ENCODE results near the gene ZNF747. TPM values are rescaled to one million over a fixed set of nuclear protein-coding genes. Genes with fewer than 3 reads are reported as not detected.

Gene ZNF747
- total and polyA plus RNA-seq, 7 experiments from 2014 or later: 8.9 to 17.4 (median 11.7) TPM

DNA sequence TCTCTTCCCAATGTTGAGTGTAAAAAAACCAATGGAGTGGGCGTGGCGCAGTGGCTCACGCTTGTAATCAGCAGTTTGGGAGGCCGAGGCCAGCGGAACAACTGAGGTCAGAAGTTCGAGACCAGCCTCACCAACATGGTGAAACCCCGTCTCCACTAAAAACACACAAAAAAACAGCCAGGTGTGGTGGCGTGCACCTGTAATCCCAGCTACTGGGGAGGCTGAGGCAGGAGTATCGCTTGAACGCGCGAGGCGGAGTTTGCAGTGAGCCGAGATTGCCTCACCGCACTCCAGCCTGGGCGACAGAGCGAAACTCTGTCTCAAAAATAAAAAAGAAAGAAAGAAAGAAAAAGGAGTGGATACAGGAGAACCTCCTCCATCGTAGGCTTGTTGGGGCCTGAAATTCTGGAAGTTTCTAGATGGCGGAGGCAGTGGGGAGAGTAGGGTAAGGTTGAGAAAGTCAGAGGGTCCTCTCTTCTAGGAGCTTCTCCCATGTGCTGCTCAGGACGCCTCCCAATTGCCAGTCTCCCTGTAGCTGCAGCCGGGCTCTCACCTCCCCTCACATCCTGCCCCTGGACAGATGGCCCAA lies 24.2 kb upstream of the ZNF747 start:
- ATAC-seq (no peak), DNase-seq (no peak)
- Mint-ChIP-seq H3K36me3 (peaks cover 0 to 10% (median 5%) of the 10 kb centered on the region in 5 donors), H3K27ac (peak overlapping the region; percentile 76 to 94 (median 91)), H3K4me3 (peak overlapping the region; percentile 83 to 92 (median 90)), H3K4me1 (peaks cover 26 to 51% (median 36%) of the 10 kb centered on the region in 7 donors), H3K9me3 (peaks cover 0 to 2% (median 0%) of the 10 kb centered on the region in 11 donors), H3K27me3 (no peaks in the 10 kb centered on the region)
- H3K36me3 ChIP-seq (ENCODE audit: control insufficient read depth in 2 of 3, insufficient read depth in 3 of 3, low read length in 3 of 3): peaks cover 0 to 28% (median 3%) of the 10 kb centered on the region in 3 experiments
- ChIA-PET CTCF (interaction anchor here (0.6 to 6.2 kb wide), 8 partner anchors 12 to 135 kb away, joined by 3 to 37 read pairs (median 4); partner anchors contain the start of genes DCTPP1, ZNF688, ZNF747 and ZNF785), POLR2A (interaction anchor here (0.6 to 9.3 kb wide), 19 partner anchors 8 to 159 kb away, joined by 3 to 159 read pairs (median 8); partner anchors contain the start of genes DCTPP1, FBRS, ZNF688 and ZNF689)
- peak overlapping the region; percentile 99 for H3K27ac ChIP-seq (ENCODE audit: low read depth, low read length)
- peak overlapping the region; percentile 92 for H3K4me3 ChIP-seq (ENCODE audit: low read length)
- H3K4me1 ChIP-seq (ENCODE audit: control insufficient read depth in 2 of 2, insufficient read depth in 2 of 2, low read length in 2 of 2): peaks cover 10% of the 10 kb centered on the region in 2 donors
- H3K27me3 ChIP-seq (ENCODE audit: control insufficient read depth in 2 of 2, insufficient read depth in 2 of 2, low read length in 2 of 2): no peaks in the 10 kb centered on the region
- H3K9me3 ChIP-seq (ENCODE audit: control insufficient read depth in 2 of 3, low read length in 3 of 3): no peaks in the 10 kb centered on the region
- intact Hi-C loops (cut with micrococcal nuclease): loop anchor here (1.0 to 5.0 kb wide), 16 partner anchors 12 to 563 kb away; partner anchors contain the start of genes DCTPP1 (in 2 of the 2), ZNF785 (in 2 of the 2), FBRS (in 1 of the 2) and FBXL19 (in 1 of the 2)

DNA sequence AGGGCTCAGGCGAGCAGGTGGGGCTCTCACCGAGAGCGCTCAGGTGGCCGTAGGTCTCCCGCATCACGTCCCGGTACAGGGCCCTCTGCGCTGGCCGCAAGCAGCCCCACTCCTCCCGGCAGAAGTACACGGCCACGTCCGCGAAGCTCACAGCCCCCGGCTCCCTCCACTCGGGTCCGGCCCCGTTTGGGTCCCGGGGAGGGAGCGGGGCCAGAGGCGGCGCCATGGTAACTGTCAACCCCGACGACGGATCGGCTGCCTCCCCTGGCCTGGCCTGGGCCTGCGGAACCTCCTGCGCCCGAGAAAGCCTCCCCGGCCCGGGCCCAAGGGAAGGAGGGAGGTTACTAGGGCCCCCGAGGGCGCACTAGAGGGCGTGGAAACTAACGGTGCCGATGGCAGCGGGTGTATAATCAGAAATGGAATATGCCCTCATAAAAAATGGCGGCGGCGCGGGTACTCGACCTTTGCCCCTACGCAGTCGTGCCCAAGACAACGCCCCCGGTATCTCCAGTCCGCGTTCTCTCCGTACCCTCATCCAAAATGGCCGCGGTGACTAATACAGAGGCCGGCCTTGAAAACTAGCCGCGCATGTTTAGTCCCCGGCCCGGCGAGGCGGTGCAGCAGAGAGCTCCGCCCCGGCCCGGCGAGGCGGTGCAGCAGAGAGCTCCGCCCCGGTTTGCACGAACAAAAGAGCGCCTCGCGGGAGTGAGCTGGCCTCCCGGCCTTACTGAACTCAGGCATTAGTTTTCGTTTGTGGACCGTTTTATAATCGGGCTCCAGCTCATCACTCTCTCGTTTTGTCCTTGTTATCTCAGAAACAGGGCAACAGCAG lies 23.5 kb upstream of the ZNF747 start, which contains the start of gene ZNF764:
ZNF764 (minus strand) TSS at position 418 of the 832 bp plus-strand sequence; CDS start at position 226, 192 bp downstream.
- peak within 1 kb of the TSS; percentile 99 for H3K27ac ChIP-seq (ENCODE audit: low read depth, low read length)
- POLR2A ChIA-PET: interaction anchor here (0.6 to 9.3 kb wide), 29 partner anchors 9 to 493 kb away, joined by 3 to 159 read pairs (median 5); partner anchors contain the start of genes ALDOA, CORO1A, DCTPP1 and FBRS
- no peaks in the 10 kb centered on the region for H3K9me3 ChIP-seq (ENCODE audit: control insufficient read depth in 2 of 3, low read length in 3 of 3)
- ATAC-seq: peak; percentile 95
- peaks cover 12 to 15% of the 10 kb centered on the region in 2 donors for H3K4me1 ChIP-seq (ENCODE audit: control insufficient read depth in 2 of 2, insufficient read depth in 2 of 2, low read length in 2 of 2)
- H3K9me3 Mint-ChIP-seq: peaks cover 0 to 2% (median 0%) of the 10 kb centered on the region in 11 donors
- peak within 1 kb of the TSS; percentile 87 to 94 (median 92) for H3K27ac Mint-ChIP-seq
- H3K36me3 ChIP-seq (ENCODE audit: control insufficient read depth in 2 of 3, insufficient read depth in 3 of 3, low read length in 3 of 3): peaks cover 0 to 35% (median 8%) of the 10 kb centered on the region in 3 experiments
- peaks cover 0 to 16% (median 5%) of the 10 kb centered on the region in 5 donors for H3K36me3 Mint-ChIP-seq
- no peaks in the 10 kb centered on the region for H3K27me3 ChIP-seq (ENCODE audit: control insufficient read depth in 2 of 2, insufficient read depth in 2 of 2, low read length in 2 of 2)
- peak within 1 kb of the TSS; percentile 92 for H3K4me3 ChIP-seq (ENCODE audit: low read length)
- DNase-seq: peak; percentile 79 to 95 (median 91)
- H3K27me3 Mint-ChIP-seq: no peaks in the 10 kb centered on the region
- peaks cover 33 to 58% (median 43%) of the 10 kb centered on the region in 7 donors for H3K4me1 Mint-ChIP-seq
- CTCF ChIA-PET: interaction anchor here (0.6 to 6.2 kb wide), 12 partner anchors 8 to 343 kb away, joined by 3 to 37 read pairs (median 4); partner anchors contain the start of genes DCTPP1, ZNF688, ZNF747 and ZNF785
- H3K4me3 Mint-ChIP-seq: peak within 1 kb of the TSS; percentile 83 to 92 (median 90)
- intact Hi-C loops (cut with micrococcal nuclease): loop anchor here (1.0 to 5.0 kb wide), 16 partner anchors 13 to 562 kb away; partner anchors contain the start of genes DCTPP1 (in 2 of the 2), ZNF785 (in 2 of the 2), FBRS (in 1 of the 2) and FBXL19 (in 1 of the 2)

DNA sequence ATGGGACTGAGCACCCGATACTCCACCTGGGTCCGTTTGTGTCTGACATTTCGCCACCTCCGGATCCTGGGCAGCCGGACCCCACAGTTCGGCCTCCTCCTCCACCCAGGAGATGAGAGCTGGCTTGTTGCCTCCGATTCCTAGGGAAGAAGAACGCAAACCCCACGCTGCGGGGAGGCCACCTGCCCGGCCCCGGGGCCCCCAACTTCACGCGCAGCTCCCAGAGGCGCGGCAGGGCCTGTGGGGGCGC lies 23.0 kb upstream of the ZNF747 start:
- peak overlapping the region; percentile 99 for H3K27ac ChIP-seq (ENCODE audit: low read depth, low read length)
- no peaks in the 10 kb centered on the region for H3K9me3 ChIP-seq (ENCODE audit: control insufficient read depth in 2 of 3, low read length in 3 of 3)
- peaks cover 18 to 20% of the 10 kb centered on the region in 2 donors for H3K4me1 ChIP-seq (ENCODE audit: control insufficient read depth in 2 of 2, insufficient read depth in 2 of 2, low read length in 2 of 2)
- Mint-ChIP-seq H3K4me1 (peaks cover 36 to 64% (median 49%) of the 10 kb centered on the region in 7 donors), H3K27me3 (no peaks in the 10 kb centered on the region), H3K36me3 (peaks cover 0 to 16% (median 5%) of the 10 kb centered on the region in 5 donors), H3K9me3 (peaks cover 0 to 2% (median 0%) of the 10 kb centered on the region in 11 donors), H3K4me3 (peak overlapping the region; percentile 83 to 92 (median 90)), H3K27ac (peak overlapping the region; percentile 87 to 94 (median 92))
- H3K36me3 ChIP-seq (ENCODE audit: control insufficient read depth in 2 of 3, insufficient read depth in 3 of 3, low read length in 3 of 3): peaks cover 0 to 36% (median 8%) of the 10 kb centered on the region in 3 experiments
- H3K27me3 ChIP-seq (ENCODE audit: control insufficient read depth in 2 of 2, insufficient read depth in 2 of 2, low read length in 2 of 2): no peaks in the 10 kb centered on the region
- H3K4me3 ChIP-seq (ENCODE audit: low read length): peak overlapping the region; percentile 92
- DNase-seq (peak in 1 of 9 donors; percentile 42), ATAC-seq (no peak)
- ChIA-PET CTCF (interaction anchor here (0.6 to 6.2 kb wide), 8 partner anchors 9 to 135 kb away, joined by 3 to 37 read pairs (median 6); partner anchors contain the start of genes DCTPP1, ZNF688 and ZNF747), POLR2A (interaction anchor here (0.7 to 9.3 kb wide), 24 partner anchors 9 to 492 kb away, joined by 3 to 159 read pairs (median 5); partner anchors contain the start of genes ALDOA, CORO1A, DCTPP1 and FBRS)
- intact Hi-C loops (cut with micrococcal nuclease): loop anchor here in 1 of 2 donors (5.0 kb wide), 2 partner anchors 180 to 365 kb away; partner anchors contain the start of gene FBXL19

DNA sequence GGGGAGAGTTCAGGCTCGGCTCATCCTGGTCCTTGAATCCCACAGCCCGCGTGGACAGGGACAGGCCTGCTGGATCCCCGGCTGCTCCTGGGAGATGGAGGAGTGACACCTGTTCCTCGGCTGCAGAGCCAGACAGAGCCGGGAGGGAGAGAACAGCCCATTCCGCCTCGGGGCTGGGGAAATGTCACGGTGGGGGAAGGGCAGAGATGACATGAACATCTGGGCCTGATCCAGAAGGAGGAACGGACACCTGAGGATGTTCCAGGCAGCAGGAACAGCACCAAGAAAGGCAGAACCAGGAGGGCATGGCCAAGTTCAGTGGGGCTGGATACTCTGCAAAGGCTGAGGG lies 21.4 kb upstream of the ZNF747 start:
- H3K9me3 ChIP-seq (ENCODE audit: control insufficient read depth in 2 of 3, low read length in 3 of 3): no peaks in the 10 kb centered on the region
- no peak overlapping the region for H3K4me3 ChIP-seq (ENCODE audit: low read length)
- peaks cover 45 to 72% (median 57%) of the 10 kb centered on the region in 7 donors for H3K4me1 Mint-ChIP-seq
- ChIA-PET CTCF (interaction anchor here (1.0 to 6.2 kb wide), 2 partner anchors 21 to 138 kb away, joined by 3 to 37 read pairs; partner anchors contain the start of gene ZNF747), POLR2A (interaction anchor here (1.1 to 9.3 kb wide), 5 partner anchors 15 to 148 kb away, joined by 3 to 159 read pairs (median 20); partner anchors contain the start of genes ZNF688, ZNF747 and ZNF785)
- H3K27ac ChIP-seq (ENCODE audit: low read depth, low read length): no peak overlapping the region
- H3K27me3 Mint-ChIP-seq: no peaks in the 10 kb centered on the region
- peak overlapping the region; percentile 65 to 94 (median 91) for H3K27ac Mint-ChIP-seq
- intact Hi-C loops (cut with micrococcal nuclease): loop anchor here in 1 of 2 donors (5.0 kb wide), 2 partner anchors 179 to 366 kb away; partner anchors contain the start of gene FBXL19
- DNase-seq (no peak), ATAC-seq (no peak)
- peaks cover 0 to 20% (median 5%) of the 10 kb centered on the region in 5 donors for H3K36me3 Mint-ChIP-seq
- peaks cover 0 to 36% (median 8%) of the 10 kb centered on the region in 3 experiments for H3K36me3 ChIP-seq (ENCODE audit: control insufficient read depth in 2 of 3, insufficient read depth in 3 of 3, low read length in 3 of 3)
- peaks cover 26 to 34% of the 10 kb centered on the region in 2 donors for H3K4me1 ChIP-seq (ENCODE audit: control insufficient read depth in 2 of 2, insufficient read depth in 2 of 2, low read length in 2 of 2)
- no peaks in the 10 kb centered on the region for H3K27me3 ChIP-seq (ENCODE audit: control insufficient read depth in 2 of 2, insufficient read depth in 2 of 2, low read length in 2 of 2)
- peaks cover 0 to 2% (median 0%) of the 10 kb centered on the region in 11 donors for H3K9me3 Mint-ChIP-seq
- peak overlapping the region; percentile 43 to 92 (median 89) for H3K4me3 Mint-ChIP-seq

DNA sequence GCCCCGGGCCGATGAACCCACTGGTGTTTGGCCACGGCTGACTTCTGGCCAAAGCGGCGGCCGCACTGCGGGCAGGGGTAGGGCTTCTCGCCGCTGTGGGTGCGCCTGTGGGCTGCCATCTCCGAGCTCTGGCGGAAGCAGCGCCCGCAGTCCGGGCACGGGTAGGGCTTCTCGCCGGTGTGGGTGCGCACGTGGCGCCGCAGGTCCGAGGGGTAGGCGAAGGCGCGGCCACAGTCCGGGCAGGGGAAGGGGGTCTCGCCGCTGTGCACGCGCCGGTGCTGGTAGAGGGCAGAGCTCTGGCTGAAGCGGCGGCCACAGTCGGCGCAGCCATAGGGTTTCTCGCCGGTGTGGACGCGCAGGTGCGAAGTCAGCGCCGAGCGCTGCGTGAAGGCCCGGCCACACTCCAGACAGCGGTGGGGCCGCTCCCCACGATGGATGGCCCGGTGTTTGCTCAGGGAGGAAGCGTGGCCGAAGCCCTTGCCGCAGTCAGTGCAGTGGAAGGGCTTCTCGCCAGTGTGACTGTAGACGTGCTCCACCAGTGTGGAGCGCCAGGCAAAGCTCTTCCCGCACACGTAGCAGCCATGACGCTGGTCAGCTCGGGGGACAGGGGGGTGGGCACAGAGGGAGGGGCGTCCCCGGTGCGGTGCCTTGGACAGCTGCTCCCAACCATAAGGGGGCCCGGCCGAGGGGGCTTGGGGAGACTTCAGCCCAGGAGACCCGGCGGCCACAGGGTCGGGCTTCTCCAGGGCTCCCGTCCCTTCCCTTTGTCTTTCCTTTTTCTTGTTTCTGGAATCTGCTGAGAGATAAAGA lies 20.9 kb upstream of the ZNF747 start:
- Mint-ChIP-seq H3K36me3 (peaks cover 0 to 20% (median 5%) of the 10 kb centered on the region in 5 donors), H3K27ac (peak overlapping the region in 5 of 9 donors; percentile 65 to 94 (median 93)), H3K27me3 (no peaks in the 10 kb centered on the region), H3K9me3 (peaks cover 0 to 2% (median 0%) of the 10 kb centered on the region in 11 donors), H3K4me1 (peaks cover 46 to 72% (median 58%) of the 10 kb centered on the region in 7 donors), H3K4me3 (peak overlapping the region in 9 of 10 donors; percentile 43 to 92 (median 83))
- ATAC-seq (no peak), DNase-seq (no peak)
- no peaks in the 10 kb centered on the region for H3K27me3 ChIP-seq (ENCODE audit: control insufficient read depth in 2 of 2, insufficient read depth in 2 of 2, low read length in 2 of 2)
- ChIA-PET CTCF (interaction anchor here (1.0 to 6.2 kb wide), 2 partner anchors 20 to 138 kb away, joined by 3 to 37 read pairs; partner anchors contain the start of gene ZNF747), POLR2A (interaction anchor here (1.2 to 9.3 kb wide), 5 partner anchors 16 to 126 kb away, joined by 3 to 159 read pairs (median 5); partner anchors contain the start of genes DCTPP1, ZNF688 and ZNF747)
- H3K9me3 ChIP-seq (ENCODE audit: control insufficient read depth in 2 of 3, low read length in 3 of 3): no peaks in the 10 kb centered on the region
- peaks cover 0 to 36% (median 8%) of the 10 kb centered on the region in 3 experiments for H3K36me3 ChIP-seq (ENCODE audit: control insufficient read depth in 2 of 3, insufficient read depth in 3 of 3, low read length in 3 of 3)
- peaks cover 28 to 37% of the 10 kb centered on the region in 2 donors for H3K4me1 ChIP-seq (ENCODE audit: control insufficient read depth in 2 of 2, insufficient read depth in 2 of 2, low read length in 2 of 2)
- H3K27ac ChIP-seq (ENCODE audit: low read depth, low read length): no peak overlapping the region
- no peak overlapping the region for H3K4me3 ChIP-seq (ENCODE audit: low read length)
- intact Hi-C loops (cut with micrococcal nuclease): loop anchor here in 1 of 2 donors (5.0 kb wide), 2 partner anchors 178 to 367 kb away; partner anchors contain the start of gene FBXL19

All from naive thymus-derived CD4-positive, alpha-beta T cell (primary cell).